DOHH2 (cell line): ENCODE results near the gene CXorf58.
"Not testable (repeated sequence)": the region's sequence is repeated elsewhere in the genome, so short reads cannot be mapped to it uniquely, and the experiment has no call there.

Experiments used
- H3F3A ChIP-seq: fragments of 200-600 bp; sonication (generic), shearing (Covaris generic); 2 replicates; pipeline ENCODE4 v1.6.0; 2016; ENCODE audit warnings: antibody characterized with exemption, mild to moderate bottlenecking; ENCODE audit not compliant: control insufficient read depth, insufficient read depth
- H3K27ac ChIP-seq: fragments of 200-600 bp; sonication (generic); 2 replicates; pipeline ENCODE4 v1.5.1; 2014; ENCODE audit warnings: low read depth, mild to moderate bottlenecking, low read length, moderate library complexity
- H3K27me3 ChIP-seq: fragments of 200-600 bp; sonication (generic); 2 replicates; pipeline ENCODE4 v1.6.1; 2014; ENCODE audit warnings: mild to moderate bottlenecking, low read length, mixed read lengths; ENCODE audit not compliant: control insufficient read depth
- H3K36me3 ChIP-seq: fragments of 200-600 bp; sonication (generic); 2 replicates; pipeline ENCODE4 v1.6.1; 2014; ENCODE audit warnings: mild to moderate bottlenecking, low read length, moderate library complexity, mixed read lengths; ENCODE audit not compliant: control insufficient read depth
- H3K4me1 ChIP-seq: fragments of 200-600 bp; sonication (generic); 2 replicates; pipeline ENCODE4 v1.6.1; 2014; ENCODE audit warnings: mild to moderate bottlenecking, low read length, mixed read lengths; ENCODE audit not compliant: control insufficient read depth
- H3K4me2 ChIP-seq: fragments of 200-600 bp; sonication (generic); 2 replicates; pipeline ENCODE4 v1.6.0; 2014; ENCODE audit warnings: mild to moderate bottlenecking, low read length, moderate library complexity
- H3K4me3 ChIP-seq: fragments of 200-600 bp; sonication (generic); 2 replicates; pipeline ENCODE4 v1.5.1; 2014; ENCODE audit warnings: mild to moderate bottlenecking, low read length, mixed read lengths
- H3K79me2 ChIP-seq: fragments of 200-600 bp; sonication (generic); 2 replicates; pipeline ENCODE4 v1.6.1; 2014; ENCODE audit warnings: mild to moderate bottlenecking, low read length, mixed read lengths; ENCODE audit not compliant: control insufficient read depth
- H3K9me2 ChIP-seq: fragments of 200-600 bp; sonication (generic); replicated peaks from 2 replicates; pipeline ENCODE4 v1.6.1; 2014; ENCODE audit warnings: mild to moderate bottlenecking, low read length, mixed read lengths; ENCODE audit not compliant: control insufficient read depth
- H3K9me3 ChIP-seq: fragments of 200-600 bp; sonication (generic); 2 replicates; pipeline ENCODE4 v1.6.1; 2014; ENCODE audit warnings: antibody characterized with exemption, low read length, mixed read lengths; ENCODE audit not compliant: control insufficient read depth, insufficient read depth
- H4K20me1 ChIP-seq: fragments of 200-600 bp; sonication (generic); 2 replicates; pipeline ENCODE4 v1.6.0; 2014; ENCODE audit warnings: low read depth, mild to moderate bottlenecking, antibody characterized with exemption, low read length, moderate library complexity; ENCODE audit not compliant: control insufficient read depth, insufficient read depth
- EZH2phosphoT487 ChIP-seq: fragments of 200-600 bp; sonication (generic); IDR thresholded peaks from 2 replicates; pipeline ENCODE4 v1.6.1; 2017; ENCODE audit warnings: borderline replicate concordance, mild to moderate bottlenecking, antibody characterized with exemption, low read length, moderate library complexity, mixed read lengths
- TF ChIP-seq, protein P1 (sequence below): fragments of 200-600 bp; sonication (generic); IDR thresholded peaks from one replicate; pipeline ENCODE4 v1.5.1; 2014; ENCODE audit warnings: antibody characterized with exemption, mild to moderate bottlenecking, low read depth, low read length; ENCODE audit not compliant: poor library complexity, severe bottlenecking

CXorf58 gene

DNA sequence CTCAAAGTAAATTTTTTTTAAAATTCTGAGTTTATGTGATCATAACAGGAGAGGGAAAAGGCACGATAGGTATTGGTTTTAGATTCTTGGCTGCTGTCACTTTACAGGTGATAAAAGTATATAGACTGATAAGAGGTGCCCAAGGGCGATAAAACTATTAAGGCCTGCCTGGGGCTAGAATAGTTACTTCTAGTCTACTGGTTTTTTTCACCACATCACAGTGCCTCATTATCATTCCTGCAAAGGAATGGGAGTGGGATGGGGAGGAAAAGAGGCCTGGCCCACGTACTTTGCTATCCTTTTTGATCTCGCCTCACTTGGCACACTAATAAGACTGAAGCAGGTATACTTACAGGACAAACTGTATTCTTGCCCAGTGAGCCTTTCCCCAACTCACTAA, 46.6 kb downstream of the CXorf58 start:
- TF ChIP-seq EZH2phosphoT487 = no peak
- TF ChIP-seq, protein P1, sequence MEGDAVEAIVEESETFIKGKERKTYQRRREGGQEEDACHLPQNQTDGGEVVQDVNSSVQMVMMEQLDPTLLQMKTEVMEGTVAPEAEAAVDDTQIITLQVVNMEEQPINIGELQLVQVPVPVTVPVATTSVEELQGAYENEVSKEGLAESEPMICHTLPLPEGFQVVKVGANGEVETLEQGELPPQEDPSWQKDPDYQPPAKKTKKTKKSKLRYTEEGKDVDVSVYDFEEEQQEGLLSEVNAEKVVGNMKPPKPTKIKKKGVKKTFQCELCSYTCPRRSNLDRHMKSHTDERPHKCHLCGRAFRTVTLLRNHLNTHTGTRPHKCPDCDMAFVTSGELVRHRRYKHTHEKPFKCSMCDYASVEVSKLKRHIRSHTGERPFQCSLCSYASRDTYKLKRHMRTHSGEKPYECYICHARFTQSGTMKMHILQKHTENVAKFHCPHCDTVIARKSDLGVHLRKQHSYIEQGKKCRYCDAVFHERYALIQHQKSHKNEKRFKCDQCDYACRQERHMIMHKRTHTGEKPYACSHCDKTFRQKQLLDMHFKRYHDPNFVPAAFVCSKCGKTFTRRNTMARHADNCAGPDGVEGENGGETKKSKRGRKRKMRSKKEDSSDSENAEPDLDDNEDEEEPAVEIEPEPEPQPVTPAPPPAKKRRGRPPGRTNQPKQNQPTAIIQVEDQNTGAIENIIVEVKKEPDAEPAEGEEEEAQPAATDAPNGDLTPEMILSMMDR = no peak
- Histone ChIP-seq H3K27ac (no peak overlapping the region), H3K79me2 (no peaks in the 10 kb centered on the region), H3K27me3 (no peaks in the 10 kb centered on the region), H4K20me1 (no peaks in the 10 kb centered on the region), H3K9me2 (no peaks in the 10 kb centered on the region), H3K4me2 (peak overlapping the region; percentile 70), H3K9me3 (no peaks in the 10 kb centered on the region), H3F3A (no peaks in the 10 kb centered on the region), H3K4me3 (no peak overlapping the region), H3K4me1 (peaks cover 18% of the 10 kb centered on the region), H3K36me3 (no peaks in the 10 kb centered on the region)

DNA sequence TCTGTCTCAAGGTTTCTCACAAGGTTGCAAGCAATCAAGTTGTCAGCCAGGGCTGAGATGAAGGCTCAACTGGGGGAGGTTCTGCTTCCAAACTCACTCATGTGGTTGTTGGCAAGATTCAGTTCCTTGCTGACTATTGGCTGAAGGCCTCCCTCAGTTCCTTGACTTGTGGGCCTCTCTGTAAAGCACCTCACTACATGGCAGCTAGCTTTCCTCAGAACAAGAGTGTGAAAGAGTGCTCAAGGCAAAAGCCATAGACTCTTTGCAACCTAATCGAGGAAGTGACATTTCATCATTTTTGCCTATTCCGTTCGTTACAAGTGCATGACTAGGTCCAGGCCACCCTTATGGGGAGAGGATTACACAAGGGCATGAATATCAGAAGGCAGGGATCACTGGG, 52.0 kb downstream of the CXorf58 start:
- Histone ChIP-seq H3K4me2 (no peak overlapping the region), H3K27me3 (no peaks in the 10 kb centered on the region), H3K79me2 (no peaks in the 10 kb centered on the region), H3K27ac (no peak overlapping the region), H3K9me2 (no peaks in the 10 kb centered on the region), H3K36me3 (no peaks in the 10 kb centered on the region), H3K9me3 (no peaks in the 10 kb centered on the region), H3F3A (no peaks in the 10 kb centered on the region), H4K20me1 (no peaks in the 10 kb centered on the region), H3K4me1 (no peaks in the 10 kb centered on the region), H3K4me3 (no peak overlapping the region)
- TF ChIP-seq, protein P1 = no peak
- no peak for TF ChIP-seq EZH2phosphoT487

DNA sequence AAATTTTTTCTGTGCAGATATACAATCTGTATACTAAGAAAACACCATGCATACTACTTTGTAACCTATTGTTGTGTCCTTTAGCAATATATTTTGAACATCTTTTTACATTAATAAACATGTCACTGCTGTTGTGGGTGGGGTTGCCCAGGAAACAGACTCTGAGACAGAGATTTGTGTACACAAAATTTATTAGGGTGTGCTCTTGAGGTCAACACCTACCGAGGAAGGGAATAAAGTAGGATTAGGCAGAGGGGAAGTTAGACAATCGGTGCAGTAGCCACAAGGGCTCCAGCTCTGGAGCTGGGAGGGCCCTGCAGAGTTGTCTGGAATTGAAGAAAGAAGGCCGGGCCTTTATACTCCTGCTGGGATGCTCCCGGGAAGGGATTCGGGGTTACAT, 56.4 kb downstream of the CXorf58 start:
- Histone ChIP-seq H3K4me2 (no peak overlapping the region), H3K27ac (no peak overlapping the region), H3K79me2 (no peaks in the 10 kb centered on the region), H3K9me3 (no peaks in the 10 kb centered on the region), H3K27me3 (no peaks in the 10 kb centered on the region), H3K4me3 (no peak overlapping the region), H3F3A (no peaks in the 10 kb centered on the region), H3K9me2 (no peaks in the 10 kb centered on the region), H3K4me1 (no peaks in the 10 kb centered on the region), H4K20me1 (no peaks in the 10 kb centered on the region), H3K36me3 (no peaks in the 10 kb centered on the region)
- TF ChIP-seq EZH2phosphoT487 = no peak
- TF ChIP-seq, protein P1 = no peak

DNA sequence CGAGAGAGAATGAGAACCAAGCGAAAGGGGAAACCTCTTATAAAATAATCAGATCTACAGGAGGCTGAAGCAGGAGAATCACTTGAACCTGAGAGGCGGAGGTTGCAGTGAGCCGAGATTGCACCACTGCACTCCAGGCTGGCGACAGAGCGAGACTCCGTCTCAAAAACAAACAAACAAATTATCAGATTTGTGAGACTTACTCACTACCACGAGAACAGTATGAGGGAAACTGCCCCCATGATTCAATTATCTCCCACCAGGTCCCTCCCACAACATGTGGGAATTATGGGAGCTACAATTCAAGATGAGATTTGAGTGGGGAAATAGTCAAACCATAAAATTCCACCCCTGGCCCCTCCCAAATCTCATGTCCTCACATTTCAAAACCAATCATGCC, 57.8 kb downstream of the CXorf58 start:
- H3K4me3 ChIP-seq, H4K20me1 ChIP-seq, H3K27me3 ChIP-seq, H3K4me1 ChIP-seq, H3K79me2 ChIP-seq, H3K9me2 ChIP-seq, H3K27ac ChIP-seq, H3K36me3 ChIP-seq, H3K4me2 ChIP-seq, H3K9me3 ChIP-seq, H3F3A ChIP-seq: not testable (repeated sequence)
